ENCODE results near the gene RAD51B. TPM values are rescaled to one million over a fixed set of nuclear protein-coding genes. Genes with fewer than 3 reads are reported as not detected.

Gene RAD51B
- total RNA-seq, 1 donor from 2014 or later: 16.7 TPM

- TF ChIP-seq CTCF (conservative IDR thresholded peaks at IDR 0.05): no peak
- H3K27me3 Mint-ChIP-seq (ENCODE audit: low read depth): no peaks in the 10 kb centered on the region
- no peak overlapping the region for H3K4me3 Mint-ChIP-seq
- peaks cover 2% of the 10 kb centered on the region for H3K36me3 Mint-ChIP-seq (ENCODE audit: low read depth)
- H3K4me1 Mint-ChIP-seq: peaks cover 44% of the 10 kb centered on the region
- no peaks in the 10 kb centered on the region for H3K9me3 Mint-ChIP-seq
- H3K27ac Mint-ChIP-seq (ENCODE audit: unreplicated experiment): no peak overlapping the region
- no peak for DNase-seq (ENCODE audit: low read depth, low spot score)
Observed at GRCh38 chr14:68448252-68448902, 628.8 kb downstream of the RAD51B start.

GRCh38 chr14:68449561-68450181 is 630.1 kb downstream of the RAD51B start:
- TF ChIP-seq CTCF (conservative IDR thresholded peaks at IDR 0.05): no peak
- DNase-seq (ENCODE audit: low read depth, low spot score): no peak
- H3K36me3 Mint-ChIP-seq (ENCODE audit: low read depth): peaks cover 4% of the 10 kb centered on the region
- H3K27ac Mint-ChIP-seq (ENCODE audit: unreplicated experiment): peak overlapping the region; percentile 87
- peaks cover 2% of the 10 kb centered on the region for H3K9me3 Mint-ChIP-seq
- H3K27me3 Mint-ChIP-seq (ENCODE audit: low read depth): no peaks in the 10 kb centered on the region
- H3K4me1 Mint-ChIP-seq: peaks cover 39% of the 10 kb centered on the region
- H3K4me3 Mint-ChIP-seq: no peak overlapping the region

GRCh38 chr14:68450391-68451120 is 631.0 kb downstream of the RAD51B start:
- peaks cover 5% of the 10 kb centered on the region for H3K36me3 Mint-ChIP-seq (ENCODE audit: low read depth)
- H3K27ac Mint-ChIP-seq (ENCODE audit: unreplicated experiment): no peak overlapping the region
- peaks cover 39% of the 10 kb centered on the region for H3K4me1 Mint-ChIP-seq
- no peak overlapping the region for H3K4me3 Mint-ChIP-seq
- H3K27me3 Mint-ChIP-seq (ENCODE audit: low read depth): no peaks in the 10 kb centered on the region
- peaks cover 3% of the 10 kb centered on the region for H3K9me3 Mint-ChIP-seq
- no peak for TF ChIP-seq CTCF (conservative IDR thresholded peaks at IDR 0.05)
- no peak for DNase-seq (ENCODE audit: low read depth, low spot score)

GRCh38 chr14:68451696-68452373 is 632.3 kb downstream of the RAD51B start:
- H3K9me3 Mint-ChIP-seq: peaks cover 6% of the 10 kb centered on the region
- peaks cover 39% of the 10 kb centered on the region for H3K4me1 Mint-ChIP-seq
- TF ChIP-seq CTCF (conservative IDR thresholded peaks at IDR 0.05): no peak
- no peak overlapping the region for H3K27ac Mint-ChIP-seq (ENCODE audit: unreplicated experiment)
- DNase-seq (ENCODE audit: low read depth, low spot score): no peak
- H3K27me3 Mint-ChIP-seq (ENCODE audit: low read depth): no peaks in the 10 kb centered on the region
- H3K36me3 Mint-ChIP-seq (ENCODE audit: low read depth): peaks cover 8% of the 10 kb centered on the region
- no peak overlapping the region for H3K4me3 Mint-ChIP-seq

- no peak for DNase-seq (ENCODE audit: low read depth, low spot score)
- no peak overlapping the region for H3K4me3 Mint-ChIP-seq
- H3K27me3 Mint-ChIP-seq (ENCODE audit: low read depth): no peaks in the 10 kb centered on the region
- peaks cover 6% of the 10 kb centered on the region for H3K9me3 Mint-ChIP-seq
- no peak overlapping the region for H3K27ac Mint-ChIP-seq (ENCODE audit: unreplicated experiment)
- TF ChIP-seq CTCF (conservative IDR thresholded peaks at IDR 0.05): no peak
- peaks cover 6% of the 10 kb centered on the region for H3K36me3 Mint-ChIP-seq (ENCODE audit: low read depth)
- peaks cover 26% of the 10 kb centered on the region for H3K4me1 Mint-ChIP-seq
Observed at GRCh38 chr14:68458253-68458652, 638.7 kb downstream of the RAD51B start.
